Activated CD4-positive, alpha-beta T cell treated with anti-CD3 and anti-CD28 coated beads, Interleukin-2, amount 10 ng/mL, durations not matched to agents 7 days and 5 days (primary cell): Measurements from ENCODE around the gene TTBK1. TPM values are rescaled to one million over a fixed set of nuclear protein-coding genes. Genes with fewer than 3 reads are reported as not detected.

Experiments used
- CTCF ChIA-PET: fragments of 350-600 bp; sonication (Branson Sonifier 250); formaldehyde crosslinking; loops from one replicate; lab custom pipeline; 2021; ENCODE audit warnings: antibody characterized with exemption; lab: Charles Lee
- POLR2A ChIA-PET: fragments of 350-600 bp; sonication (Branson Sonifier 250); formaldehyde crosslinking; loops from one replicate; lab custom pipeline; 2021; ENCODE audit warnings: antibody characterized with exemption; lab: Charles Lee
- DNase-seq: peaks from one replicate; pipeline ENCODE4 v3.0.0-alpha.2; 2020
- H3K27ac Mint-ChIP-seq: one replicate; pipeline ENCODE4 v1.8.0; 2021; ENCODE audit warnings: mild to moderate bottlenecking, moderate library complexity, mixed read lengths
- H3K27me3 Mint-ChIP-seq: one replicate; pipeline ENCODE4 v1.8.0; 2021; ENCODE audit warnings: mixed read lengths
- H3K36me3 Mint-ChIP-seq: one replicate; pipeline ENCODE4 v1.8.0; 2021; ENCODE audit warnings: low read depth, mixed read lengths
- H3K4me1 Mint-ChIP-seq: one replicate; pipeline ENCODE4 v1.8.0; 2021; ENCODE audit warnings: mixed read lengths
- H3K4me3 Mint-ChIP-seq: one replicate; pipeline ENCODE4 v1.8.0; 2021; ENCODE audit warnings: mild to moderate bottlenecking, moderate library complexity, mixed read lengths
- H3K9me3 Mint-ChIP-seq: one replicate; pipeline ENCODE4 v1.8.0; 2021; ENCODE audit warnings: mixed read lengths
- total RNA-seq, 2 experiments: library from RNA; stranded (reverse); gene quantifications; one replicate each; pipeline ENCODE4 v1.2.3, GENCODE V29; 2021

The TTBK1 gene
- total RNA-seq, 2 experiments from 2014 or later, result 0.07 to 0.12 TPM

DNA sequence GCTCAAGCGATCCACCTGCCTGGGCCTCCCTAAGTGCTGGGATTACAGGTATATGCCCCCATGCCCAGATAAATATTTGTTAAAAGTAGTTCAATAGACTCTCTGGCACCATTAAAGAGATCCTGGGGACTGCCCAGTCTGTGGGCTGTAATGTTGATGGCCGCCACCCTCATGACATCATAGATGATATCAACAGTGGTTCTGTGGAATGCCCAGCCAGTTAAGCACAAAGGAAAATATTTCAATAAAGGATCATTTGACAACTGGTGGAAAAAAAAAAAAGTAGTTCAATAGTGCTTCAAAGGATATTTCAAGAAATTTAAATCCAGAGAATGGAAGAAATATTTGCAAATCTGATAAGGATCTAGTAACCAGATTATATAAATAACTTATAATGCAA is 66.9 kb downstream of the TTBK1 start:
- Mint-ChIP-seq H3K4me1 (peaks cover 10% of the 10 kb centered on the region), H3K4me3 (no peak overlapping the region), H3K36me3 (no peaks in the 10 kb centered on the region), H3K9me3 (no peaks in the 10 kb centered on the region), H3K27me3 (peaks cover 7% of the 10 kb centered on the region), H3K27ac (no peak overlapping the region)
- CTCF ChIA-PET, result no interaction called here
- DNase-seq, result no peak
- POLR2A ChIA-PET, result no interaction called here

GRCh38 chr6:43310624-43311023 is 67.3 kb downstream of the TTBK1 start:
- no peaks in the 10 kb centered on the region for H3K9me3 Mint-ChIP-seq
- CTCF ChIA-PET, result no interaction called here
- POLR2A ChIA-PET, result no interaction called here
- peaks cover 10% of the 10 kb centered on the region for H3K4me1 Mint-ChIP-seq
- peaks cover 7% of the 10 kb centered on the region for H3K27me3 Mint-ChIP-seq
- DNase-seq, result no peak
- no peak overlapping the region for H3K4me3 Mint-ChIP-seq
- H3K27ac Mint-ChIP-seq, result no peak overlapping the region
- no peaks in the 10 kb centered on the region for H3K36me3 Mint-ChIP-seq

GRCh38 chr6:43311666-43312065 is 68.4 kb downstream of the TTBK1 start:
- no peak for DNase-seq
- peaks cover 7% of the 10 kb centered on the region for H3K27me3 Mint-ChIP-seq
- H3K27ac Mint-ChIP-seq, result no peak overlapping the region
- peaks cover 10% of the 10 kb centered on the region for H3K4me1 Mint-ChIP-seq
- POLR2A ChIA-PET, result no interaction called here
- CTCF ChIA-PET, result interaction anchor here (0.6 kb wide), 2 partner anchors 24 to 67 kb away, joined by 3 to 4 read pairs; no protein-coding TSS in a partner anchor
- no peaks in the 10 kb centered on the region for H3K36me3 Mint-ChIP-seq
- H3K9me3 Mint-ChIP-seq, result no peaks in the 10 kb centered on the region
- no peak overlapping the region for H3K4me3 Mint-ChIP-seq

DNA sequence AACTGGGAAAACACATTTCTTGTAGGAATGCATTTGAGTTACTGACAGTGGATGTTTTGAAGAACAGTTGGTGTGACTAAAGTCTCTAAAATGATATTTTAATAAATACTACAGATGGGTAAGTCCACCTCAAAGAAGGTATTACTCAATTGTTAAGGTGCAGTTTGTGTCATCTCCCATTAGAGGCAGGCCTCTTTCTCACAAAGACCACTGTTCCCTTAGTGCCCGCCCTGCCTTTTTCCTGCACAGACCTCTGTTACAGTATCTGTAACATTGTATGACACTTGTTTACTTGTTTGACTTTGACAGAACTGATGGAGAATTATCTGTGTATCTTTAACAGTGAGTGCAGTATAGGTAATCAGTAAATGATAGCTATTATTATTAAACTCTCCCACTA is 70.5 kb downstream of the TTBK1 start:
- POLR2A ChIA-PET, result no interaction called here
- no peaks in the 10 kb centered on the region for H3K36me3 Mint-ChIP-seq
- no peak overlapping the region for H3K4me3 Mint-ChIP-seq

DNA sequence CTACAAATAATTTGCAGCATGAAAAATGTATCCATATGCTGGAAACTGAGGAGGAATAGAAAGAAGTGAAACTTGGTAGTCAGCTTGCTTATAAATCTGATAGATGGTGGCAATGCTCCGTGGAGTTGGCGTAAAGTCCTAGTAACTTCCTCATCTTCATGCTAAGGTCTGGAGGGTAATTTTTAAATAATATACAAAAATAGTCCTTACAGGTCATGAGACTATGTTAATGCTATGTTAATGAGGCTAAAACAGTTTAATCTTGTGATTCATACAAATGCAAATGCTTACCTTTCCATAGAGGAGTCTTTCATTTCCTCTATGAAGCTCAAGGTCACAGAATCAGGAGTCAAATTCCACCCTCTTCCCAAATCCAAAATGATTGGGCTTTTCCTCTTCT is 74.7 kb downstream of the TTBK1 start:
- Mint-ChIP-seq H3K9me3 (no peaks in the 10 kb centered on the region), H3K4me1 (no peaks in the 10 kb centered on the region), H3K36me3 (no peaks in the 10 kb centered on the region), H3K4me3 (no peak overlapping the region), H3K27me3 (peaks cover 4% of the 10 kb centered on the region), H3K27ac (no peak overlapping the region)
- ChIA-PET CTCF (interaction anchor here (0.6 to 1.4 kb wide), 4 partner anchors 10 to 299 kb away, joined by 3 to 5 read pairs (median 4); partner anchors contain the start of gene CRIP3), POLR2A (no interaction called here)
- no peak for DNase-seq

More for the DNA sequence above, 70.5 kb downstream of the TTBK1 start:
- Mint-ChIP-seq H3K27ac (no peak overlapping the region), H3K27me3 (peaks cover 11% of the 10 kb centered on the region), H3K4me1 (peaks cover 6% of the 10 kb centered on the region), H3K9me3 (no peaks in the 10 kb centered on the region)
- CTCF ChIA-PET, result interaction anchor here (0.5 to 1.4 kb wide), 5 partner anchors 12 to 292 kb away, joined by 3 to 5 read pairs (median 4); no protein-coding TSS in a partner anchor
- DNase-seq, result no peak

GRCh38 chr6:43325876-43326275 is 82.6 kb downstream of the TTBK1 start:
- H3K9me3 Mint-ChIP-seq, result no peaks in the 10 kb centered on the region
- no peak overlapping the region for H3K4me3 Mint-ChIP-seq
- H3K36me3 Mint-ChIP-seq, result no peaks in the 10 kb centered on the region
- no peaks in the 10 kb centered on the region for H3K27me3 Mint-ChIP-seq
- no peak for DNase-seq
- no peaks in the 10 kb centered on the region for H3K4me1 Mint-ChIP-seq
- CTCF ChIA-PET, result interaction anchor here (1.0 kb wide), 1 partner anchor 11 kb away, joined by 5 read pairs; no protein-coding TSS in a partner anchor
- no peak overlapping the region for H3K27ac Mint-ChIP-seq
- POLR2A ChIA-PET, result no interaction called here

- no peaks in the 10 kb centered on the region for H3K36me3 Mint-ChIP-seq
- H3K27ac Mint-ChIP-seq, result no peak overlapping the region
- H3K4me3 Mint-ChIP-seq, result no peak overlapping the region
- no peaks in the 10 kb centered on the region for H3K27me3 Mint-ChIP-seq
- ChIA-PET POLR2A (no interaction called here), CTCF (interaction anchor here (0.9 to 1.6 kb wide), 3 partner anchors 10 to 69 kb away, joined by 3 to 4 read pairs (median 3); no protein-coding TSS in a partner anchor)
- DNase-seq, result no peak
- peaks cover 11% of the 10 kb centered on the region for H3K4me1 Mint-ChIP-seq
- no peaks in the 10 kb centered on the region for H3K9me3 Mint-ChIP-seq
These were observed 85.2 kb downstream of the TTBK1 start for GRCh38 chr6:43328528-43328927.

GRCh38 chr6:43331470-43331869 is 88.2 kb downstream of the TTBK1 start:
- H3K27me3 Mint-ChIP-seq, result no peaks in the 10 kb centered on the region
- no peak overlapping the region for H3K27ac Mint-ChIP-seq
- H3K9me3 Mint-ChIP-seq, result no peaks in the 10 kb centered on the region
- no peaks in the 10 kb centered on the region for H3K36me3 Mint-ChIP-seq
- no peak overlapping the region for H3K4me3 Mint-ChIP-seq
- DNase-seq, result no peak
- ChIA-PET POLR2A (no interaction called here), CTCF (interaction anchor here (0.9 kb wide), 1 partner anchor 52 kb away, joined by 3 read pairs; no protein-coding TSS in a partner anchor)
- peaks cover 13% of the 10 kb centered on the region for H3K4me1 Mint-ChIP-seq

DNA sequence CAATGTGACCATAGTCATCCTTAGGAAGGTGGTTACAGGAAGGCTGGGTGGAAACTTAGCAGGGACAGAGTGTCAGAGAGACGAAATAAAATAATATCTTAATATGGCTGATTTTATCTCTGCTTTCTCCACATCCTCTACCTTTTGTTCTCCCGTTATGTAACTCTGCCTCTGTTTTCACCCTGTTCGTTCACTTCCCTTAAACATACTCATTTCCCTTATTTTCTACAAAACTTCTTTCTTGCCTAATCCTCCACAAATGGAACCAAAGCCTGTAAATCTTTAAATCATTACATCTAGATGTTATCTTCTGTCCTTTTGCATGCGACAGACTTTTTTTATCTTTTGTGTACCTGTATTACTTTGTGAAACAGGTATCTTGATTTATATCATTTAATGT is 88.6 kb downstream of the TTBK1 start:
- POLR2A ChIA-PET, result no interaction called here
- Mint-ChIP-seq H3K27me3 (no peaks in the 10 kb centered on the region), H3K27ac (no peak overlapping the region), H3K36me3 (no peaks in the 10 kb centered on the region), H3K4me3 (no peak overlapping the region), H3K9me3 (no peaks in the 10 kb centered on the region), H3K4me1 (peaks cover 13% of the 10 kb centered on the region)
- DNase-seq, result no peak
- CTCF ChIA-PET, result no interaction called here

- H3K9me3 Mint-ChIP-seq, result no peaks in the 10 kb centered on the region
- peaks cover 16% of the 10 kb centered on the region for H3K4me1 Mint-ChIP-seq
- H3K4me3 Mint-ChIP-seq, result no peak overlapping the region
- ChIA-PET POLR2A (no interaction called here), CTCF (no interaction called here)
- DNase-seq, result no peak
- no peak overlapping the region for H3K27ac Mint-ChIP-seq
- peaks cover 4% of the 10 kb centered on the region for H3K36me3 Mint-ChIP-seq
- no peaks in the 10 kb centered on the region for H3K27me3 Mint-ChIP-seq
These were observed 91.3 kb downstream of the TTBK1 start for GRCh38 chr6:43334466-43335095.

DNA sequence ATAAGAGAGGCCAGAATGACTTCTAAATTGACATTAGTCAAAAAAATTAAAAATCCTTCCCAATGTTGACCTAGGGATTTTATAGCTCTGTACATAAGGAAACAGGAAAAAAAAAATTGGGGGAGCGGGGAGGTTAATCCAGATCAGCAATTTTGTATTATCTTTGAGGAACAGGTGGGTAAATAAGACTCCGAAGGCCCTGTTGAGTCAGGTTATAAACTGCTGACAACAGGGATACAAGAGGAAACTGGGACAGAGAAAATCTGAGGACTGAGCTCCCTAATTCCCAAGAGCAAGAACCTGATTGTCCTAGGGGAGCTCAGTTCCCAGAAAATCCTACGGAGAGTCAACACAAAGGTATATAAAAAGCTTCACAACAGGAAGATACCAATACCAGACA is 92.2 kb downstream of the TTBK1 start:
- H3K27ac Mint-ChIP-seq, result no peak overlapping the region
- no peaks in the 10 kb centered on the region for H3K9me3 Mint-ChIP-seq
- no peak for DNase-seq
- CTCF ChIA-PET, result interaction anchor here (0.6 to 1.0 kb wide), 2 partner anchors 16 to 21 kb away, joined by 4 to 5 read pairs; no protein-coding TSS in a partner anchor
- peaks cover 16% of the 10 kb centered on the region for H3K4me1 Mint-ChIP-seq
- no peak overlapping the region for H3K4me3 Mint-ChIP-seq
- peaks cover 13% of the 10 kb centered on the region for H3K36me3 Mint-ChIP-seq
- no peaks in the 10 kb centered on the region for H3K27me3 Mint-ChIP-seq
- POLR2A ChIA-PET, result no interaction called here

DNA sequence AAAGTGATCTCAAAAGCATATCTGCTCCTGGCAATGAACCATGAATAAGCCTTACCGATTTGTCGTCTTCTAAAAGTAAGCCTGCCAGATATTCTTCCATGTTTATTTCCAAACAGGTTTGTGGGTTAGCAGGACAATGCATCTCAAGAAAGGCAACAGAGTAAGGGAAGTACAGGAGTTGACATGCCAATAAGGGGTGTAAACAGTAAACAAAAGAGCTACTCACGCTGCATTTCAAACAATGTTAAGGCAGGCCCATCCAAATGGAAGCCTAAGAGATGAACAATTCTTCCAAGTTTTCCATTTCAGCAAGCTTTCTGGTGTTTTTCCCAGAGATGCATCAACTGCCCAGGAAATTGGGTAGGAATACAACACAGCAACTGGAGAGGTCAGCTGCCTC is 93.1 kb downstream of the TTBK1 start:
- Mint-ChIP-seq H3K4me3 (no peak overlapping the region), H3K36me3 (peaks cover 22% of the 10 kb centered on the region), H3K27ac (no peak overlapping the region), H3K9me3 (no peaks in the 10 kb centered on the region), H3K4me1 (peaks cover 12% of the 10 kb centered on the region), H3K27me3 (no peaks in the 10 kb centered on the region)
- no peak for DNase-seq
- ChIA-PET CTCF (interaction anchor here (1.1 to 1.5 kb wide), 3 partner anchors 19 to 57 kb away, joined by 4 to 5 read pairs (median 4); partner anchors contain the start of gene CRIP3), POLR2A (no interaction called here)
